HG02571 (cell line): ENCODE results near the gene MMAB.

Experiments
- ATAC-seq: cut with Tn5 transposase; IDR thresholded peaks from one replicate; pipeline ENCODE4 v1.9.1; 2021; ENCODE audit warnings: mild to moderate bottlenecking, moderate library complexity; ENCODE audit not compliant: unreplicated experiment

MMAB gene

DNA sequence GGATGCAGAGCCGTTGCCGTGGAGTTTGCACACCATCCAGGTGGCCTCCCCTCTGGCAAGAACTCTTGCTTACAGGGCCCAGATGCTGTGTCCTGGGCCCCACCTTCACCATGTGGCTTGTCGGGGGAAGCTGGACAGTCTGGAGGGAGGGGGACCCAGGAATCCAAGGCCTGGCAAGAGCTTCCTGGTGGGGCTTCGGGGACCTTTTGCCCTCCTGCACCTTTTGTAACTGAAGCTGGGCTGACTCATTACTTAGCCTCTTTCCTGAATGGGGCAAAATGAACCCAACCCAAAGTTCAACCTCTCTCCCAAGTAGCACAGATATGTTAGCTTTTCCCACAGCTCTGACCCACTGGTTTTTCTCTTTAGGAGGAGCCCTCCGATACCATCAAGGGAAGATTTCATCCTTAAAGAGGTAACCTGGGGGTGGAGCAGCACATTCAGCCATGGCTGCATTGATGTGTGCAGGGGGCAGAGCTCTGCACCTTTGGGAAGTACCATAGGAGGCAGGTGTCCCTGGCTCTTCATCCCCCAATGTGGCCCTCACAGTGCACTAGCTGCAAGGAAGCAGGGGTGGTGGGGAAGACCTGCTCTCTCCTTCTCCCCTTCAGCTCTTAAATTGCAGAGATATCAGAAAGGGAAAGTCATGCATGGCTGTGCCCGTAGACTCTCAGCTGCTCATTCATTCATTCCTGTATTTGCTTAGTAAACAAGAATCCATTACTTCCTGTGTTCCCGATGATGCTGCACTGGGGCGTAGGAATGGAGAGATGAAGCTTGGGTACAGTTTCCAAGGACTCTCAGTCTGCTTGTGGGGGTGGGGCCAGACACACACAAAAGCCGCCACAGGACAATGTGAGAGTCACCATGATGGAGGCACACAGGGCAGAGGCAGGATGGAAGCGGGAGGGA, 13.3 kb upstream of the MMAB start:
- ATAC-seq = no peak

DNA sequence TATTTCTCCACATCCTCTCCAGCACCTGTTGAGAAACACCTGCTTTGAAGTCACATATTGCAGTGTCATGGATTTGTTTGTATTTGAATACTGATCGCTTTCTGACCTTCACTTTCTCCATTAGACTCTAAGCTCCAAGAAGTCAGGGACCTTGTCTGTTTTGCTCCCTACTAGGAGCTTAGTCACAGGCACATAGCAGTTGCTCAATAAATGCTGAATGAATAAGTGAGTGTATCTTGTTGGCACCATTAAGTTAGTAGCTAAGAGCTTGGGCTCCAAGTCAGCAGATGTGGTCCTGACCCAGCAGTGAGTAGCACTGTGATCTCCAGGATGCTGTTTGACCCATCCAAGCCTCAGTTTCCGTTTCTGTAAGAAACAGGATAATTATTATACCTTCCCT, 10.4 kb upstream of the MMAB start:
- ATAC-seq = no peak

GRCh38 chr12:109582636-109583035, 9.3 kb upstream of the MMAB start:
- ATAC-seq = no peak

- no peak for ATAC-seq
Measured at GRCh38 chr12:109581856-109582255, 8.6 kb upstream of the MMAB start.

DNA sequence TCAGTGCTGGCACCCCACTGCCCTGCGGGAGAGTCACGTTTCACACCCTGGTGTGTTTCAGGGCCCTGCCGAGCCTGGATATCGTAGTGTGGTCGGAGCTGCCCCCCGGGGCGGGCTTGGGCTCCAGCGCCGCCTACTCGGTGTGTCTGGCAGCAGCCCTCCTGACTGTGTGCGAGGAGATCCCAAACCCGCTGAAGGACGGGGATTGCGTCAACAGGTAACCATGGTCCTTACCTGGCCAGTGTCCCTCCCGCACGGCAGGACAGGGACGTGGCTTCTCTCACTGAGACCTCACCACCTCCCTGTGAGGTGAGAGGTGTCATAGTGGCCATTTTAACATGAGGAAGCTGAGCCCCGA, 8.0 kb upstream of the MMAB start:
- no peak for ATAC-seq

- ATAC-seq = no peak
Measured at GRCh38 chr12:109580684-109581333, 7.5 kb upstream of the MMAB start.

- ATAC-seq = no peak
Measured at GRCh38 chr12:109580272-109580671, 7.0 kb upstream of the MMAB start.

DNA sequence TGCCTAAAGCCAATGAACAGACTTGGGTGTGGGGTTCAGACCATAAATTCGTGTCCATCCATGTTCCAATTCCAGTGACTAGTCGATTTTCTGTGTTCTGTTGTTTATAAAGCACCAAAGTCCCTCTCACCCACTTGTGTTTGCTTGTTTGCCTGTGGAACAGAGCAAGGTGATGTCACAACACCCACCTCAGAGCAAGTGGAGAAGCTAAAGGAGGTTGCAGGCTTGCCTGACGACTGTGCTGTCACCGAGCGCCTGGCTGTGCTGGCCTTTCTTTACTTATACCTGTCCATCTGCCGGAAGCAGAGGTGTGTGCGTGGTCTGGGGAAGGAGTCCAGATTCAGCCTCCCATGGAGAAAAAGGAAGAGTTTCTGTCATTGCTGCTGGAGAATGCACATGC, 6.3 kb upstream of the MMAB start:
- ATAC-seq = no peak

DNA sequence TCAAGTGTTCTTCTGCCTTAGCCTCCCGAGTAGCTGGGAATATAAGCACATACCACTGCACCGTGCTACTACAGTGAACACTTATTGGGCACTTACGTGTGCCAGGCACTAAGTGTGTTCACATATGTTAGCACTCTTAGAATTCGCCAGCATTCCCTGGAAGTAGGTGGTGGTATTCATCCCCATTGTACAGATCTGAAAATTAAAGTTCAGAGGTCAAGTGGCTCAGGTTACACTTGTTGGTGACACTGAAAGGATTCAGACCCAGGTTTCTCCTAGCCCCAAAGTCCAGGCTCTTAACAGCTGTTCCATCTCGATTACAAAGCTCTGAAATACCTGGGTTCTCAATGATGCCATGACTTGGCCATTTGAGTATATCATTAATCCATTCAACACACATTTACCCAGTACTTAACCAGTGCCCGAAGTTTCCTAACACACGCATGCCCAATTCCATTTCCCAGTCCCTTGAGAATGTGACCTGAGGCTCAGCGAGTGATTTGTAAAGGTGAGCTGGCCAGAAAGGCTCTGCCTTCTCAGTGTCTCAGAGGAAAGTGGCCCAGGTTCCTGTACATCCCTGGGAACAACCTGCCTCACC, 5.1 kb upstream of the MMAB start:
- no peak for ATAC-seq

DNA sequence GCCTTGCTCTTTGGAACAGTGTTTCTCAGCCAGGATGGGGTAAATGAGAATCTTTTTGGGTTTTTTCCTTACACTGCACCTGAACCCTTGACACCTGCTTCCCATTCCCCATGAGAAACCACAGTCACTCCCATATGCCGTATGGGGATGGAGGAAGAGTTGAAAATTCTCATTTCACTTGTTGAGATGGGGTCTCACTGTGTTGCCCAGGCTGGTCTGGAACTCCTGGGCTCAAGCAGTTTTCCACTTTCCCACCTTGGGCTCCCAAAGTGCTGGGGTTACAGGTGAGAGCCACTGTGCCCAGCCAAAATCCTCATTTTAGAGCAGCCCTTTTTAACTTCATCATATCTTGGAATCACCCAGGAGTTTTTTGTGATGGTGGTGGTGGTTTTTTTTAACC, 4.0 kb upstream of the MMAB start:
- no peak for ATAC-seq

GRCh38 chr12:109575683-109576082, 2.4 kb upstream of the MMAB start:
- no peak for ATAC-seq

GRCh38 chr12:109573914-109574244, 575 bp upstream of the MMAB start:
- ATAC-seq = no peak

DNA sequence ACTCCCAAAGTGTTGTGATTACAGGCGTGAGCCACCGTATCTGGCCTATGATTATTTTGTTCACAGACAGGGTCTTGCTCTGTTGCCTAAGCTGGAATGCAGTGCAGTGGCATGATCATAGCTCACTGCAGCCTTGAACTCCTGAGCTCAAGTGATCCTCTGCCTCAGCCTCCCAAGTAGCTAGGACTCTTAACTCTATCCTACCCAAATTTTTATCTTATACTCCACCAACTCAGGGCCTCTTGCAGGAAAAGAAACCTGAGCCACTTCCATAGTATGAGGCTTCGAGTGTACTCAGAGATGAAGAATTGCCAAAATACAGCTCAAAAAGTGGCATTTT, 828 bp downstream of the MMAB start:
- no peak for ATAC-seq

- no peak for ATAC-seq
Measured at GRCh38 chr12:109571773-109572505, 1.4 kb downstream of the MMAB start.

GRCh38 chr12:109568486-109568885, 4.8 kb downstream of the MMAB start:
- no peak for ATAC-seq

DNA sequence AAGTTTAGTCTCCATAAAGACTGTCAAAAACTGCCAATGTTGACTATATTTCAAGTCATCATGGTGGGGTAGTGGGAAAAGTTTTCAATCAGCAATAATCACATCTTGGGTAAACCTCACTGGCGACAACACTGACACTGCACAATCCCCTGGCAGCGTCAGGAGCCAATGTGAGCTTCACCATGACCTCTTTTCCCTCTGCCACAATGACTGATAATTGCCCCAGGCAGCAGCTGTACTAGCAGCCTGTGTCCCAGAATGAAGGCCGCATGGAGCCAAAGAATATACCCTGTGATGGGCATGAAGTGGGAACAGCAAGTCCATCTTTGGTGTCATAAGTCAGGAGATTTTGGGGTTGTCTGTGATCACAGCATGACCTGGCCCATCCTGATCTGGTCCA, 5.3 kb downstream of the MMAB start:
- no peak for ATAC-seq

DNA sequence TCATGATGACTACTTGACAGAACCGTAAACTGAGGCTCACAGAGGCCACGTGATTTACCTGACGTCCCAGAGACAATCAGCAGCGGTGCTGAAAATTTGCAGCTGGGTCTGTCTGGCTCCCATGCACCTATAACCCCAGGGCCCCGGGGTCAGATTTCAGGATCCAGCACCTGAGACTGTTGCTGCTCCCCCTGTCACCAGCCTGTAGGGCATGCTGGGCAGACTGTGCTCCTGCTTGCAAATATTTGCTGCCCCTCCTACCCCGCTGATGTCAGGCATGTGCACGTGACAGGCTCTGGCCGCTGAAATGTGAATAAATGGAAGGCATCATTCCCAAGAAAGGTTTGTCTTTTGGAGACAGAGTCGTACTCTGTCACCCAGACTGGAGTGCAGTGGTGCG, 6.0 kb downstream of the MMAB start:
- ATAC-seq = no peak

DNA sequence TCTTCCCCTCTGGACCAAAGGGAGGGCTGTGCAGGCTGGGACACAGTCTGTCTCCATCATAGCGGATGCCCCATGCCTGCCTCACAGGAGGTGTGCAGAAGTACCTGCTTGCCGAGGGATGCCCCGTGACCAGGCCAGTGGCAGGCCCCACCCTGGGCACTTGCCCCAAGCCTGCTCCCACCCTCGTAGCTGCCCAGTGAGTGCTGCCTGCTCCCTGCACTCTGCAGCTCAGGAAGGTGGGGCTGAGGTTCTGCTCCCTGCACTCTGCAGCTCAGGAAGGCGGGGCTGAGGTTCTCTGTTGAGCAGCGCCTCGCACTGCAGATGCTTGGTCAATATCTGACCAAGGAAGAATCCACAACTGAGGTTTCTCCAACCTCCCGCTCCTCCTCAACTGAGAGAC, 6.9 kb downstream of the MMAB start:
- ATAC-seq = no peak

- ATAC-seq = no peak
Measured at GRCh38 chr12:109563291-109564284, 9.7 kb downstream of the MMAB start.

DNA sequence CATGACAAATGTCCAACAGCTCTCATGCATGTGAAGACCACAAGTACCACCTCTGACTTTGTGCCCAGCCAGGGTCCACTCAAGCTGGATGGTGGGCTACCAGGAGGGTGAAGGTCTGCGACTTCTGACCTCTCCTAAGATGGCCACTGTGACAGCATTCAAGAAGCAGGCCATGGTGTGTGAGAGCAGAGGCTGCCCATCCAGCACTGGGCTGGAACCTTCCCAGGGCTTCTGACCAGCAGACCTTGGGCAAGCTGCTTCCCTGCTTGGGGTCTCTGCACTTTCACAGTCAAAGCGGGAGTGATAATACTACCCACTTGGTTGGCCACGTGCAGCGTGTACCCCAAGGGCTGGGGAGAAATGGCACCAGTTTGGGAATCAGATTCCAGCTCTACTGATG, 10.4 kb downstream of the MMAB start:
- no peak for ATAC-seq

- no peak for ATAC-seq
Measured at GRCh38 chr12:109561711-109562030, 11.6 kb downstream of the MMAB start.
